HEK293T (cell line): ENCODE data around the gene HIRA.

Experiments
- CTCF ChIA-PET: fragments of 350-600 bp; formaldehyde crosslinking; extraction: SDS; loops from one replicate; lab custom pipeline; 2021; ENCODE audit warnings: antibody characterized with exemption, inconsistent platforms; lab: Yijun Ruan, JAX
- POLR2A ChIA-PET: fragments of 350-600 bp; formaldehyde crosslinking; extraction: SDS; loops from one replicate; lab custom pipeline; 2020; ENCODE audit warnings: antibody characterized with exemption, inconsistent platforms; lab: Yijun Ruan, JAX
- DNase-seq: peaks from one replicate; pipeline ENCODE4 v3.0.0; 2012; ENCODE audit warnings: mixed read lengths; ENCODE audit errors: extremely low spot score
- ARNT ChIP-seq: fragments of 450-650 bp; IDR thresholded peaks from 2 replicates; pipeline ENCODE4 v1.6.1; 2017; ENCODE audit warnings: mild to moderate bottlenecking
- BHLHE40 ChIP-seq: fragments of 450-650 bp; IDR thresholded peaks from 2 replicates; pipeline ENCODE4 v1.6.1; 2016; ENCODE audit warnings: mild to moderate bottlenecking, moderate library complexity, borderline replicate concordance
- CTBP1 ChIP-seq: fragments of 450-650 bp; IDR thresholded peaks from 2 replicates; pipeline ENCODE4 v1.6.1; 2016; ENCODE audit warnings: borderline replicate concordance
- ELF4 ChIP-seq: fragments of 450-650 bp; IDR thresholded peaks from 2 replicates; pipeline ENCODE4 v1.6.1; 2017; ENCODE audit warnings: antibody characterized with exemption
- FOXA1 ChIP-seq: fragments of 450-650 bp; IDR thresholded peaks from 2 replicates; pipeline ENCODE4 v1.6.1; 2016; ENCODE audit warnings: mild to moderate bottlenecking
- FOXK2 ChIP-seq: fragments of 450-650 bp; IDR thresholded peaks from 2 replicates; pipeline ENCODE4 v1.6.1; 2016; ENCODE audit warnings: mild to moderate bottlenecking
- FOXM1 ChIP-seq: fragments of 450-650 bp; IDR thresholded peaks from 2 replicates; pipeline ENCODE4 v1.6.1; 2017; ENCODE audit warnings: mild to moderate bottlenecking, borderline replicate concordance
- HDGF ChIP-seq: fragments of 450-650 bp; IDR thresholded peaks from 2 replicates; pipeline ENCODE4 v1.6.1; 2017; ENCODE audit warnings: antibody characterized with exemption, borderline replicate concordance
- L3MBTL2 ChIP-seq: fragments of 450-650 bp; conservative IDR thresholded peaks from 2 replicates; pipeline ENCODE4 v1.6.1; 2016; ENCODE audit warnings: mild to moderate bottlenecking
- LEF1 ChIP-seq: fragments of 450-650 bp; IDR thresholded peaks from 2 replicates; pipeline ENCODE4 v1.6.1; 2017; ENCODE audit warnings: mild to moderate bottlenecking, borderline replicate concordance
- NFRKB ChIP-seq: fragments of 450-650 bp; IDR thresholded peaks from 2 replicates; pipeline ENCODE4 v1.6.1; 2016; ENCODE audit warnings: mild to moderate bottlenecking, moderate library complexity
- PKNOX1 ChIP-seq: fragments of 450-650 bp; IDR thresholded peaks from 2 replicates; pipeline ENCODE4 v1.6.1; 2016
- SP1 ChIP-seq: fragments of 450-650 bp; IDR thresholded peaks from 2 replicates; pipeline ENCODE4 v1.6.1; 2017
- SUZ12 ChIP-seq: fragments of 450-650 bp; IDR thresholded peaks from 2 replicates; pipeline ENCODE4 v1.6.1; 2016; ENCODE audit warnings: mild to moderate bottlenecking
- TARDBP ChIP-seq: fragments of 450-650 bp; IDR thresholded peaks from 2 replicates; pipeline ENCODE4 v1.6.1; 2016
- ZNF384 ChIP-seq: fragments of 450-650 bp; IDR thresholded peaks from 2 replicates; pipeline ENCODE4 v1.6.1; 2016

Gene HIRA

GRCh38 chr22:19352766-19353165, 78.8 kb downstream of the HIRA start:
- CTCF ChIA-PET, result no interaction called here
- DNase-seq, result no peak
- TF ChIP-seq ELF4 (no peak), BHLHE40 (no peak), LEF1 (no peak), HDGF (no peak), L3MBTL2 (no peak), PKNOX1 (no peak), TARDBP (no peak), CTBP1 (no peak), ZNF384 (no peak), FOXK2 (no peak), FOXA1 (no peak), SUZ12 (no peak), FOXM1 (no peak)
- POLR2A ChIA-PET, result no interaction called here

- ChIA-PET POLR2A (no interaction called here), CTCF (no interaction called here)
- DNase-seq, result no peak
- TF ChIP-seq BHLHE40 (no peak), L3MBTL2 (no peak), PKNOX1 (no peak), NFRKB (no peak), SUZ12 (no peak), LEF1 (no peak), FOXM1 (no peak), ARNT (no peak), TARDBP (no peak), ZNF384 (no peak), HDGF (no peak), FOXA1 (no peak), FOXK2 (no peak), SP1 (no peak), ELF4 (no peak), CTBP1 (no peak)
Measured at GRCh38 chr22:19352217-19352616, 79.3 kb downstream of the HIRA start.

- TF ChIP-seq FOXM1 (no peak), TARDBP (no peak), LEF1 (no peak), L3MBTL2 (no peak), CTBP1 (no peak), HDGF (no peak), FOXA1 (no peak), ELF4 (no peak), NFRKB (no peak), SP1 (no peak), FOXK2 (no peak), BHLHE40 (no peak), PKNOX1 (no peak), SUZ12 (no peak), ARNT (no peak), ZNF384 (no peak)
- POLR2A ChIA-PET, result no interaction called here
- no peak for DNase-seq
- CTCF ChIA-PET, result no interaction called here
Measured at GRCh38 chr22:19351604-19352003, 79.9 kb downstream of the HIRA start.

- ChIA-PET CTCF (no interaction called here), POLR2A (no interaction called here)
- DNase-seq, result no peak
- TF ChIP-seq ARNT (no peak), TARDBP (no peak), L3MBTL2 (no peak), SP1 (no peak), LEF1 (no peak), CTBP1 (no peak), ZNF384 (no peak), FOXK2 (no peak), SUZ12 (no peak), FOXM1 (no peak), FOXA1 (no peak), BHLHE40 (no peak), ELF4 (no peak), HDGF (no peak), PKNOX1 (no peak), NFRKB (no peak)
Measured at GRCh38 chr22:19350947-19351346, 80.6 kb downstream of the HIRA start.

- no peak for TF ChIP-seq BHLHE40
- no peak for TF ChIP-seq SP1
- POLR2A ChIA-PET, result no interaction called here
- no peak for DNase-seq
- CTCF ChIA-PET, result no interaction called here
Measured at GRCh38 chr22:19350476-19350859, 81.1 kb downstream of the HIRA start.
